ENCODE results near the gene EDEM3.

GRCh38 chr1:184739796-184740195 is 14.9 kb downstream of the EDEM3 start:
- TF ChIP-seq POLR2A (IDR thresholded peaks at IDR 0.05) = no peak
- TF ChIP-seq, protein P1, sequence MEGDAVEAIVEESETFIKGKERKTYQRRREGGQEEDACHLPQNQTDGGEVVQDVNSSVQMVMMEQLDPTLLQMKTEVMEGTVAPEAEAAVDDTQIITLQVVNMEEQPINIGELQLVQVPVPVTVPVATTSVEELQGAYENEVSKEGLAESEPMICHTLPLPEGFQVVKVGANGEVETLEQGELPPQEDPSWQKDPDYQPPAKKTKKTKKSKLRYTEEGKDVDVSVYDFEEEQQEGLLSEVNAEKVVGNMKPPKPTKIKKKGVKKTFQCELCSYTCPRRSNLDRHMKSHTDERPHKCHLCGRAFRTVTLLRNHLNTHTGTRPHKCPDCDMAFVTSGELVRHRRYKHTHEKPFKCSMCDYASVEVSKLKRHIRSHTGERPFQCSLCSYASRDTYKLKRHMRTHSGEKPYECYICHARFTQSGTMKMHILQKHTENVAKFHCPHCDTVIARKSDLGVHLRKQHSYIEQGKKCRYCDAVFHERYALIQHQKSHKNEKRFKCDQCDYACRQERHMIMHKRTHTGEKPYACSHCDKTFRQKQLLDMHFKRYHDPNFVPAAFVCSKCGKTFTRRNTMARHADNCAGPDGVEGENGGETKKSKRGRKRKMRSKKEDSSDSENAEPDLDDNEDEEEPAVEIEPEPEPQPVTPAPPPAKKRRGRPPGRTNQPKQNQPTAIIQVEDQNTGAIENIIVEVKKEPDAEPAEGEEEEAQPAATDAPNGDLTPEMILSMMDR (IDR thresholded peaks at IDR 0.05) = no peak
